ENCODE results near the gene RAPGEF6.

Gene RAPGEF6

DNA sequence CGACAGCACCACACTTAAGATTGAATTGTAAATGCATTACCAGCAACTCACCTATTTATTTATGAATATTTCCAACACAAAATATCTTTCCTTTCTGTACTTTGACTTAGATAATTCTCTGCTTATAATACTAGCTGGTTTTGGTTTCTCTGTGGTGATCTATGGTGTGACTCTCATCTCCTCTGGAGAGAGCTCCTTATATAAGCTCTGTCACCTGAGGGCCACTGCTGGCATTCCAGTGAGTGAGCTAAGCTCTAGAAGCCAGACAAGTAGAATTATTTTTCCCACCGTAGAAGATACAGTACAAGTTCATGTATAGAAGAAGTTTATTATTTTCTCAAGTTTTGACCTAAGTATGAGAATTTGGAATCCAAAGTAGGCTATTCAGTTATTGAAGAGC lies 259.7 kb downstream of the RAPGEF6 start:
- no peaks in the 10 kb centered on the region for H3K36me3 ChIP-seq (ENCODE audit: insufficient read depth, low read length)
- H3K4me1 ChIP-seq (ENCODE audit: insufficient read depth, low read length, poor library complexity, severe bottlenecking): peaks cover 8% of the 10 kb centered on the region
- no peaks in the 10 kb centered on the region for H3K9me2 ChIP-seq (replicated peaks; ENCODE audit: low read depth, low read length)
- no peaks in the 10 kb centered on the region for H3F3A ChIP-seq (ENCODE audit: low read depth)
- no peaks in the 10 kb centered on the region for H3K27me3 ChIP-seq (ENCODE audit: insufficient read depth, low read length, poor library complexity, severe bottlenecking)
- no peak overlapping the region for H3K9ac ChIP-seq (ENCODE audit: low read depth, low read length, poor library complexity, severe bottlenecking)
- H3K4me2 ChIP-seq (ENCODE audit: low read depth, low read length, poor library complexity, severe bottlenecking): no peak overlapping the region
- TF ChIP-seq, protein P1, sequence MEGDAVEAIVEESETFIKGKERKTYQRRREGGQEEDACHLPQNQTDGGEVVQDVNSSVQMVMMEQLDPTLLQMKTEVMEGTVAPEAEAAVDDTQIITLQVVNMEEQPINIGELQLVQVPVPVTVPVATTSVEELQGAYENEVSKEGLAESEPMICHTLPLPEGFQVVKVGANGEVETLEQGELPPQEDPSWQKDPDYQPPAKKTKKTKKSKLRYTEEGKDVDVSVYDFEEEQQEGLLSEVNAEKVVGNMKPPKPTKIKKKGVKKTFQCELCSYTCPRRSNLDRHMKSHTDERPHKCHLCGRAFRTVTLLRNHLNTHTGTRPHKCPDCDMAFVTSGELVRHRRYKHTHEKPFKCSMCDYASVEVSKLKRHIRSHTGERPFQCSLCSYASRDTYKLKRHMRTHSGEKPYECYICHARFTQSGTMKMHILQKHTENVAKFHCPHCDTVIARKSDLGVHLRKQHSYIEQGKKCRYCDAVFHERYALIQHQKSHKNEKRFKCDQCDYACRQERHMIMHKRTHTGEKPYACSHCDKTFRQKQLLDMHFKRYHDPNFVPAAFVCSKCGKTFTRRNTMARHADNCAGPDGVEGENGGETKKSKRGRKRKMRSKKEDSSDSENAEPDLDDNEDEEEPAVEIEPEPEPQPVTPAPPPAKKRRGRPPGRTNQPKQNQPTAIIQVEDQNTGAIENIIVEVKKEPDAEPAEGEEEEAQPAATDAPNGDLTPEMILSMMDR (conservative IDR thresholded peaks at IDR 0.05; ENCODE audit: low read length): no peak
- no peak for TF ChIP-seq EZH2phosphoT487 (IDR thresholded peaks at IDR 0.05; ENCODE audit: borderline replicate concordance)
- peaks cover 53% of the 10 kb centered on the region for H3K79me2 ChIP-seq (ENCODE audit: insufficient read depth, low read length)
- no peak overlapping the region for H2AFZ ChIP-seq (ENCODE audit: low read length)
- H3K9me3 ChIP-seq (ENCODE audit: insufficient read depth, low read depth, low read length): no peaks in the 10 kb centered on the region
- peaks cover 7% of the 10 kb centered on the region for H4K20me1 ChIP-seq (ENCODE audit: insufficient read depth, low read length, poor library complexity, severe bottlenecking)
- no peak overlapping the region for H3K4me3 ChIP-seq (ENCODE audit: low read length, poor library complexity, severe bottlenecking)
